ENCODE results near the gene TRMT1L. TPM values are rescaled to one million over a fixed set of nuclear protein-coding genes. Genes with fewer than 3 reads are reported as not detected.

TRMT1L gene
- total and polyA plus RNA-seq, 10 of the 15 experiments (the other 5 are each of a cell fraction or from before 2014, with no cell fraction given): 3.5 to 35.2 (median 16.9) TPM

- H3K9me3 ChIP-seq (replicated peaks; ENCODE audit: control insufficient read depth, insufficient read depth, low read length): no peaks in the 10 kb centered on the region; the same call in 2 of the 3 replicates
- ChIA-PET POLR2A (interaction anchor here (1.2 kb wide), 1 partner anchor 9 kb away, joined by 3 read pairs; no protein-coding TSS in a partner anchor), SMC1A (ENCODE audit: uncharacterized antibody, unreplicated experiment) (interaction anchor here (0.8 to 2.8 kb wide), 3 partner anchors 10 to 15 kb away, joined by 3 to 6 read pairs (median 3); no protein-coding TSS in a partner anchor), RAD21 (ENCODE audit: unreplicated experiment) (no interaction called here), CTCF (interaction anchor here (1.5 kb wide), 1 partner anchor 102 kb away, joined by 4 read pairs; no protein-coding TSS in a partner anchor)
- no peak overlapping the region for H3K4me3 ChIP-seq
- DNase-seq (ENCODE audit: low read depth, low spot score): no peak
- no peaks in the 10 kb centered on the region; the same call in 1 of the 2 replicates for H3K79me2 ChIP-seq (ENCODE audit: control insufficient read depth, insufficient read depth, low read length)
- H4K20me1 ChIP-seq (ENCODE audit: control insufficient read depth, insufficient read depth): no peaks in the 10 kb centered on the region
- no peak for ATAC-seq
- in situ Hi-C loops (cut with MboI): no loop called here
- H3K9ac ChIP-seq (ENCODE audit: control insufficient read depth, insufficient read depth, low read length): no peak overlapping the region
- no peaks in the 10 kb centered on the region for H3K27me3 ChIP-seq (replicated peaks in 1 of 2; ENCODE audit: control insufficient read depth in 2 of 2, insufficient read depth in 2 of 2, low read length in 1 of 2)
- TF ChIP-seq BRCA1 (IDR thresholded peaks at IDR 0.05; ENCODE audit: low read depth, low read length) (no peak), HDGF (IDR thresholded peaks at IDR 0.05) (no peak), MLLT1 (IDR thresholded peaks at IDR 0.05) (no peak)
- H3K36me3 ChIP-seq (ENCODE audit: control insufficient read depth in 2 of 2, insufficient read depth in 2 of 2, low read length in 1 of 2): no peaks in the 10 kb centered on the region
- FAIRE-seq: no peak
- intact Hi-C loops (cut with micrococcal nuclease; ENCODE audit: unreplicated experiment): no loop called here
- H2AFZ ChIP-seq (ENCODE audit: control insufficient read depth, low read depth, low read length): no peak overlapping the region
- H3K4me1 ChIP-seq (ENCODE audit: control insufficient read depth, insufficient read depth, low read length): no peaks in the 10 kb centered on the region
- no TSS peak for BruUV-seq (replicated peaks)
- H3K27ac ChIP-seq (ENCODE audit: control insufficient read depth, insufficient read depth): no peak overlapping the region
- no peak overlapping the region for H3K4me2 ChIP-seq (ENCODE audit: control insufficient read depth, insufficient read depth)
These were observed 88.4 kb downstream of the TRMT1L start for GRCh38 chr1:185068341-185068740.

Other genes starting within 250 kb of the TRMT1L start
- gene NIBAN1, start 182.4 kb downstream of the TRMT1L start, total RNA-seq (2014; rRNA removed): 59.4 and 63.8 TPM in 2 replicates
- gene NIBAN1, start 182.4 kb downstream of the TRMT1L start, total RNA-seq (2014; rRNA removed; fragmentation: Illumina TruSeq; extraction: Trizol): 58.9 and 59.9 TPM in 2 replicates
- gene NIBAN1, start 182.4 kb downstream of the TRMT1L start, total RNA-seq (2021): 66.4 and 67.8 TPM in 2 replicates
- 14.0 and 14.3 TPM in 2 replicates for gene NIBAN1, start 182.4 kb downstream of the TRMT1L start, polyA plus RNA-seq (2011; rRNA removed)
- gene NIBAN1, start 182.4 kb downstream of the TRMT1L start, polyA plus RNA-seq (2014; fragmentation: Illumina TruSeq; extraction: Trizol): 62.3 and 69.0 TPM in 2 replicates
- gene NIBAN1, start 182.4 kb downstream of the TRMT1L start, polyA plus RNA-seq (2014; fragmentation: Nextera tagmentation; extraction: Ambion mirVana): 10 to 100 TPM; 11.2 to 15.1 TPM
- gene NIBAN1, start 182.4 kb downstream of the TRMT1L start, polyA plus RNA-seq (2014; rRNA removed): 40.0 and 40.9 TPM in 2 replicates
- gene NIBAN1, start 182.4 kb downstream of the TRMT1L start, polyA plus RNA-seq (2016; fragmentation: Nextera tagmentation; extraction: Ambion mirVana): 10 to 100 TPM; 42.6 to 45.9 TPM
- 10.8 and 12.9 TPM in 2 replicates for gene RNF2, start 111.4 kb downstream of the TRMT1L start, total RNA-seq (2014; rRNA removed)
- gene RNF2, start 111.4 kb downstream of the TRMT1L start, total RNA-seq (2014; rRNA removed; fragmentation: Illumina TruSeq; extraction: Trizol): 15.8 and 16.2 TPM in 2 replicates
- 17.3 and 20.0 TPM in 2 replicates for gene RNF2, start 111.4 kb downstream of the TRMT1L start, total RNA-seq (2021)
- gene RNF2, start 111.4 kb downstream of the TRMT1L start, polyA plus RNA-seq (2011; rRNA removed): 36.3 and 47.2 TPM in 2 replicates
- 26.6 and 34.6 TPM in 2 replicates for gene RNF2, start 111.4 kb downstream of the TRMT1L start, polyA plus RNA-seq (2014; fragmentation: Illumina TruSeq; extraction: Trizol)
- gene RNF2, start 111.4 kb downstream of the TRMT1L start, polyA plus RNA-seq (2014; fragmentation: Nextera tagmentation; extraction: Ambion mirVana): 1 to 10 TPM; 4.8 to 5.2 TPM
- gene RNF2, start 111.4 kb downstream of the TRMT1L start, polyA plus RNA-seq (2014; rRNA removed): 14.2 and 14.5 TPM in 2 replicates
- gene RNF2, start 111.4 kb downstream of the TRMT1L start, polyA plus RNA-seq (2016; fragmentation: Nextera tagmentation; extraction: Ambion mirVana): 10 to 100 TPM; 14.3 to 16.9 TPM
- 2.5 and 2.9 TPM in 2 replicates for gene SWT1, start 214 bp upstream of the TRMT1L start, total RNA-seq (2014; rRNA removed)
- 3.8 and 4.0 TPM in 2 replicates for gene SWT1, start 214 bp upstream of the TRMT1L start, total RNA-seq (2014; rRNA removed; fragmentation: Illumina TruSeq; extraction: Trizol)
- gene SWT1, start 214 bp upstream of the TRMT1L start, total RNA-seq (2021): 2.9 and 4.2 TPM in 2 replicates
- 4.0 and 6.6 TPM in 2 replicates for gene SWT1, start 214 bp upstream of the TRMT1L start, polyA plus RNA-seq (2011; rRNA removed)
- 3.2 and 4.4 TPM in 2 replicates for gene SWT1, start 214 bp upstream of the TRMT1L start, polyA plus RNA-seq (2014; fragmentation: Illumina TruSeq; extraction: Trizol)
- gene SWT1, start 214 bp upstream of the TRMT1L start, polyA plus RNA-seq (2014; fragmentation: Nextera tagmentation; extraction: Ambion mirVana): 1 to 10 TPM; 1.0 to 1.4 TPM
- gene SWT1, start 214 bp upstream of the TRMT1L start, polyA plus RNA-seq (2014; rRNA removed): 1.3 and 1.7 TPM in 2 replicates
- gene SWT1, start 214 bp upstream of the TRMT1L start, polyA plus RNA-seq (2016; fragmentation: Nextera tagmentation; extraction: Ambion mirVana): 1 to 10 TPM; 1.9 to 2.8 TPM
- 42.4 and 43.7 TPM in 2 replicates for gene IVNS1ABP, start 160.3 kb upstream of the TRMT1L start, total RNA-seq (2014; rRNA removed)
- gene IVNS1ABP, start 160.3 kb upstream of the TRMT1L start, total RNA-seq (2014; rRNA removed; fragmentation: Illumina TruSeq; extraction: Trizol): 45.4 and 49.0 TPM in 2 replicates
- gene IVNS1ABP, start 160.3 kb upstream of the TRMT1L start, total RNA-seq (2021): 48.3 and 52.6 TPM in 2 replicates
- 154 and 194 TPM in 2 replicates for gene IVNS1ABP, start 160.3 kb upstream of the TRMT1L start, polyA plus RNA-seq (2011; rRNA removed)
- gene IVNS1ABP, start 160.3 kb upstream of the TRMT1L start, polyA plus RNA-seq (2014; fragmentation: Illumina TruSeq; extraction: Trizol): 40.3 and 53.4 TPM in 2 replicates
- 10 to 100 TPM; 19.2 to 29.2 TPM for gene IVNS1ABP, start 160.3 kb upstream of the TRMT1L start, polyA plus RNA-seq (2014; fragmentation: Nextera tagmentation; extraction: Ambion mirVana)
- gene IVNS1ABP, start 160.3 kb upstream of the TRMT1L start, polyA plus RNA-seq (2014; rRNA removed): 33.4 and 39.6 TPM in 2 replicates
- 10 to 100 TPM; 56.7 to 60.2 TPM for gene IVNS1ABP, start 160.3 kb upstream of the TRMT1L start, polyA plus RNA-seq (2016; fragmentation: Nextera tagmentation; extraction: Ambion mirVana)